ENCODE results near the gene FOXE3. TPM values are rescaled to one million over a fixed set of nuclear protein-coding genes. Genes with fewer than 3 reads are reported as not detected.

Gene FOXE3
- total and polyA plus RNA-seq, 9 donors = not detected

DNA sequence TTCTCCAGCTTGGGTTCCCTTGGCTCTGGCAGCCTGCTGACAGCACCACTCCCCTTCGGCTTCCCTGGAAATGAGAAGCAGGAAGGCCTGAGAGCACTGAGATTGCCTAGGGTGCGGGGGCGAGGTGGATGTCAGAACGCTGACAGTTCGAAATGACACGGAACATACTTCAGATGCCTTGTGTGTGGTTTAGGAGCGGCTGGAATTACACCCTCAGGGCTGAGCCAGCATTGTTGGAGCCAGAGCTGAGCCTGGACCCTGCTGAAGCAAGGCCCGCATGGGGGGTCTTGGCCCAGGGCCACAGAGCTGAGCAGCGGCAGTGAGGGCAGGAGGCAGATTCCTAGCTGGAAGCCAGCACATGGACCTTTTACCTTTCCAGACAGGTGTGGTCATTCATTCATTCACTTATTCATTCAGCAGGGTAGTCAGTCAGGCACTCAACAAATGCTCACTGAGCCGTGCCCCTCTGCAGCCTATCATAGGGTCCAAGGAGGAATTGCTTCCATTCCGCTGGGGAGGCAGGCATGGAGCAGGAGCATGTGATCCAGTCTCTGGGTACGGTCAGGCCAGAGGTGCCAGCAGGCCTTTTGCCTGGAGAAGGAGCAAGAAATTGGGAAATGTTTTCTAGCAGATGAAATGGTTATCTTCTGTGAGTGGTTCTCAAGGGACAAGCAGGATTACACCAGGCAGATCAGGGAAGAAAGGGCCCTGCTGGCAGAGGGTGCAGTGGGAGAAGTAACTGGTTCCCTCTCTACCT lies 6.6 kb upstream of the FOXE3 start:
- Histone ChIP-seq H3K4me3 (no peak overlapping the region), H3K36me3 (no peaks in the 10 kb centered on the region), H3K27ac (no peak overlapping the region), H3K9me3 (no peaks in the 10 kb centered on the region), H3K27me3 (no peaks in the 10 kb centered on the region), H3K4me1 (ENCODE audit: insufficient read depth) (no peaks in the 10 kb centered on the region)
- intact Hi-C loops (cut with DNase I) = no loop called here
- TF ChIP-seq EP300 (IDR thresholded peaks at IDR 0.05) = no peak
- TF ChIP-seq, protein P1, sequence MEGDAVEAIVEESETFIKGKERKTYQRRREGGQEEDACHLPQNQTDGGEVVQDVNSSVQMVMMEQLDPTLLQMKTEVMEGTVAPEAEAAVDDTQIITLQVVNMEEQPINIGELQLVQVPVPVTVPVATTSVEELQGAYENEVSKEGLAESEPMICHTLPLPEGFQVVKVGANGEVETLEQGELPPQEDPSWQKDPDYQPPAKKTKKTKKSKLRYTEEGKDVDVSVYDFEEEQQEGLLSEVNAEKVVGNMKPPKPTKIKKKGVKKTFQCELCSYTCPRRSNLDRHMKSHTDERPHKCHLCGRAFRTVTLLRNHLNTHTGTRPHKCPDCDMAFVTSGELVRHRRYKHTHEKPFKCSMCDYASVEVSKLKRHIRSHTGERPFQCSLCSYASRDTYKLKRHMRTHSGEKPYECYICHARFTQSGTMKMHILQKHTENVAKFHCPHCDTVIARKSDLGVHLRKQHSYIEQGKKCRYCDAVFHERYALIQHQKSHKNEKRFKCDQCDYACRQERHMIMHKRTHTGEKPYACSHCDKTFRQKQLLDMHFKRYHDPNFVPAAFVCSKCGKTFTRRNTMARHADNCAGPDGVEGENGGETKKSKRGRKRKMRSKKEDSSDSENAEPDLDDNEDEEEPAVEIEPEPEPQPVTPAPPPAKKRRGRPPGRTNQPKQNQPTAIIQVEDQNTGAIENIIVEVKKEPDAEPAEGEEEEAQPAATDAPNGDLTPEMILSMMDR (IDR thresholded peaks at IDR 0.05) = no peak
- TF ChIP-seq POLR2A (IDR thresholded peaks at IDR 0.05) = no peak
- WGBS, 3 donors = 24 to 38% (median 31%) methylated on average over 12 of the region's 12 CpGs
- DNase-seq = no peak

DNA sequence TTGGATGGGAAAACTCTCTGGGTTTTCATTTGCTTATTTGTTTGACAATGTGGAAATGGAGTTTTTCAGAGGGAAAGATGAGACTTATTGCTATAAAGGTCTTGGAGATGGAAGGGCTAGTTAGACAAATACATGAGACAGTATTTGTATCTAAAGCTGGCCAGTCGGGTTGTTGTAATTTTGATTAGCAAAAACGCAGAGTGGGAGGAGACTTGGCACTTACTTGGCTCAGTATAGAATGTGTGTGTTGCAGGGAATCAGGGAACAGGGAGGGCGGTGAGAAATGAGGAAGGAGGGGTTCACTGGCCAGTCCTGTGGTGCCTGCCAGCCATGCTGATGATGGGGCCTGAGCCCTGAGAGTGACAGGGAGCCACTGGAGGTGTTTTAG lies 6.0 kb upstream of the FOXE3 start:
- DNase-seq = no peak
- Histone ChIP-seq H3K27me3 (no peaks in the 10 kb centered on the region), H3K27ac (no peak overlapping the region), H3K4me1 (ENCODE audit: insufficient read depth) (no peaks in the 10 kb centered on the region), H3K4me3 (no peak overlapping the region), H3K36me3 (no peaks in the 10 kb centered on the region), H3K9me3 (no peaks in the 10 kb centered on the region)
- WGBS, 3 donors = 42 to 51% (median 43%) methylated on average over 3 of the region's 3 CpGs
- no peak for TF ChIP-seq POLR2A (IDR thresholded peaks at IDR 0.05)
- no peak for TF ChIP-seq EP300 (IDR thresholded peaks at IDR 0.05)
- TF ChIP-seq, protein P1 (IDR thresholded peaks at IDR 0.05) = no peak
- intact Hi-C loops (cut with DNase I) = no loop called here

- no peaks in the 10 kb centered on the region for H3K36me3 ChIP-seq
- intact Hi-C loops (cut with DNase I) = no loop called here
- 49 to 58% (median 50%) methylated on average over 2 of the region's 2 CpGs for WGBS, 3 donors
- H3K4me1 ChIP-seq (ENCODE audit: insufficient read depth) = no peaks in the 10 kb centered on the region
- no peaks in the 10 kb centered on the region for H3K9me3 ChIP-seq
- TF ChIP-seq POLR2A (IDR thresholded peaks at IDR 0.05) (no peak), EP300 (IDR thresholded peaks at IDR 0.05) (no peak)
- TF ChIP-seq, protein P1 (IDR thresholded peaks at IDR 0.05) = no peak
- no peak for DNase-seq
- no peak overlapping the region for H3K27ac ChIP-seq
- H3K4me3 ChIP-seq = no peak overlapping the region
- H3K27me3 ChIP-seq = no peaks in the 10 kb centered on the region
Measured at GRCh38 chr1:47411436-47411835, 4.6 kb upstream of the FOXE3 start.

DNA sequence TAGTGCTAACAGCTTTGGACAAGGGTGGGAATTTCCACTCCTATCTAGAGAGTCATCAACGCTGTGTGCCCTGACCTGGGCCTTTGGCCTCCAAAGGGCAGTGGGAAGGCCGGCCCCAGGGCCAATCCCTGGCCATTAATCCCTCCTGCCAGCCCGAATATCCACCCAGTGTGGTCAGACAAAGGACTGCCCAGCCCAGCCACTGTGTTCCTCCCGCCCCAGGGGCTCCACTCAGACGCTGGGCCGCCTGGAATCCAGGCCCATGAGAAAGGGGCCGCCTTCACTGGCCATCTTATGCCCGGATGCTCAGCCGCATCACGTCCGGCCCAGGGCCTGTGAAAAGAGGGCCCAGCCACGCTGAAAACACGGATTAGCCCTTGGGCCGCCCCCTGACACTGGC lies 3.6 kb upstream of the FOXE3 start:
- WGBS, 3 donors = 79 to 83% (median 82%) methylated on average over 14 of the region's 14 CpGs
- no peak for TF ChIP-seq POLR2A (IDR thresholded peaks at IDR 0.05)
- TF ChIP-seq EP300 (IDR thresholded peaks at IDR 0.05) = no peak
- TF ChIP-seq, protein P1 (IDR thresholded peaks at IDR 0.05) = no peak
- Histone ChIP-seq H3K9me3 (no peaks in the 10 kb centered on the region), H3K36me3 (no peaks in the 10 kb centered on the region), H3K27me3 (no peaks in the 10 kb centered on the region), H3K27ac (no peak overlapping the region), H3K4me1 (ENCODE audit: insufficient read depth) (no peaks in the 10 kb centered on the region), H3K4me3 (no peak overlapping the region)
- intact Hi-C loops (cut with DNase I) = no loop called here
- DNase-seq = no peak

All from ovary (tissue), 9 donors.